OCI-LY1 (cell line): ENCODE measurements around the gene NPAS1.

ENCODE experiments used
- CTCF ChIP-seq: fragments of 200-600 bp; sonication (generic), shearing (Covaris generic); IDR thresholded peaks from 2 replicates; pipeline ENCODE4 v1.5.1; 2017; ENCODE audit warnings: mild to moderate bottlenecking, antibody characterized with exemption, low read length, moderate library complexity, mixed read lengths
- EZH2 ChIP-seq: fragments of 200-600 bp; sonication (generic), shearing (Covaris generic); IDR thresholded peaks from 2 replicates; pipeline ENCODE4 v1.8.0; 2017; ENCODE audit warnings: borderline replicate concordance, mixed run types, mild to moderate bottlenecking, antibody characterized with exemption, low read length, moderate library complexity, mixed read lengths

- TF ChIP-seq CTCF: no peak
- no peak for TF ChIP-seq EZH2
Measured at GRCh38 chr19:46983097-46983496, 36.5 kb upstream of the NPAS1 start.
